ENCODE measurements around the gene VSX1.

DNA sequence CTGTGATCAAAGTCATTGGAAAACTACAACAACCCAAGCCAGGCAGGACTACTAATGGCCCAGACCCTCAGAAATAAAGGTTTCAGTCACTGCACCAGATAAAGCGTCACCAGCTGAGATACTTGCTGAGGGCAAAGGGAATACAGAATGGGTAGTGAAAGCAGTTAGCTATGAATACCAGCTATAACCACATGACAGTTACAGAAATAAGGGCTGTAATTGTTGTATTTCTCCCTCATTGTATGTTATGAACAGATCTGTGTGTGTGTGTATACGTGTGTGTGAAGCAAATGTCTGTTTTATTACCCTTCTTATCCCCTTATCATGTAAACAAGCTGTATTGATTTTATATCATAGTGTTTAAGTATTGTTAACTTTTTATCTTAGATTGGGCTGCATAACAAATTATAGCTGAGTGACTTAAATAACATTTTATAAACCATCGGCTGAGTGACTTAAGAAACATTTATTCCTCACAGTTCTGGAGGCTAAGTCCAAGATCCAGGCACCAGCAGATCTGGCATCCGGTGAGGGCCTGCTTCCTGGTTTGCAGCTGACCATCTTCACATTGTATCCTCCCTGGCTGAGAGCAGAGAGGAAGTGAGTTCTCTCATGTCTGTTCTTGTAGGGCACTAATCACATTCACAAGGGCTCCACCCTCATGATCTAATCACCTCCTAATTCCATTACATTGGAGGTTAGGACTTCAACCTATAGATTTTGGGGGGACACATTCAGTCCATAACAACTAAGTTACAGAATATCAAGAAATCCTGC, 46.0 kb upstream of the VSX1 start:
- TF ChIP-seq POLR2A (IDR thresholded peaks at IDR 0.05) = no peak
- TF ChIP-seq, protein P1, sequence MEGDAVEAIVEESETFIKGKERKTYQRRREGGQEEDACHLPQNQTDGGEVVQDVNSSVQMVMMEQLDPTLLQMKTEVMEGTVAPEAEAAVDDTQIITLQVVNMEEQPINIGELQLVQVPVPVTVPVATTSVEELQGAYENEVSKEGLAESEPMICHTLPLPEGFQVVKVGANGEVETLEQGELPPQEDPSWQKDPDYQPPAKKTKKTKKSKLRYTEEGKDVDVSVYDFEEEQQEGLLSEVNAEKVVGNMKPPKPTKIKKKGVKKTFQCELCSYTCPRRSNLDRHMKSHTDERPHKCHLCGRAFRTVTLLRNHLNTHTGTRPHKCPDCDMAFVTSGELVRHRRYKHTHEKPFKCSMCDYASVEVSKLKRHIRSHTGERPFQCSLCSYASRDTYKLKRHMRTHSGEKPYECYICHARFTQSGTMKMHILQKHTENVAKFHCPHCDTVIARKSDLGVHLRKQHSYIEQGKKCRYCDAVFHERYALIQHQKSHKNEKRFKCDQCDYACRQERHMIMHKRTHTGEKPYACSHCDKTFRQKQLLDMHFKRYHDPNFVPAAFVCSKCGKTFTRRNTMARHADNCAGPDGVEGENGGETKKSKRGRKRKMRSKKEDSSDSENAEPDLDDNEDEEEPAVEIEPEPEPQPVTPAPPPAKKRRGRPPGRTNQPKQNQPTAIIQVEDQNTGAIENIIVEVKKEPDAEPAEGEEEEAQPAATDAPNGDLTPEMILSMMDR (IDR thresholded peaks at IDR 0.05) = no peak
- TF ChIP-seq POLR2AphosphoS5 (IDR thresholded peaks at IDR 0.05; ENCODE audit: insufficient read depth in 1 of 2, low read depth in 1 of 2) = no peak
